Measurements from ENCODE around the gene ARSG.

- TF ChIP-seq EP300 (IDR thresholded peaks at IDR 0.05; ENCODE audit: borderline replicate concordance in 1 of 2, low read depth in 1 of 2, low read length in 1 of 2) (no peak), SIN3A (IDR thresholded peaks at IDR 0.05; ENCODE audit: borderline replicate concordance, low read depth, low read length) (no peak), TAF1 (IDR thresholded peaks at IDR 0.05; ENCODE audit: borderline replicate concordance, low read depth, low read length) (no peak)
These were observed 96.3 kb downstream of the ARSG start for GRCh38 chr17:68387435-68388218.

Measured in SK-N-SH (cell line).